Lung (tissue), 12 donors: ENCODE results near the gene ITPA. TPM values are rescaled to one million over a fixed set of nuclear protein-coding genes. Genes with fewer than 3 reads are reported as not detected.

Experiments
- ATAC-seq: fragments of 200-7000 bp; cut with Tn5 transposase; one replicate; pipeline ENCODE4 v1.9.1; 2020; ENCODE audit warnings: moderate number of reproducible peaks; ENCODE audit not compliant: insufficient read depth, low FRiP score
- DNase-seq, 3 donors: peaks; one replicate each; pipeline ENCODE4 v3.0.0-alpha.2; 2013 to 2017
- H3K27ac ChIP-seq, 2 donors: one replicate each; pipeline ENCODE4 v1.5.1; 2013; ENCODE audit warnings: mild to moderate bottlenecking in 2 of 2, moderate library complexity in 2 of 2, control low read depth in 1 of 2, inconsistent platforms in 1 of 2, low read depth in 1 of 2, low read length in 1 of 2
- H3K27me3 ChIP-seq, 3 donors: one replicate each; pipeline ENCODE4 v1.5.1; 2013; ENCODE audit warnings: low read length in 2 of 3; ENCODE audit not compliant: control insufficient read depth in 3 of 3, insufficient read depth in 3 of 3
- H3K36me3 ChIP-seq, 4 donors: one replicate each; pipeline ENCODE4 v1.5.1; 2013; ENCODE audit warnings: low read length in 4 of 4, mild to moderate bottlenecking in 1 of 4, moderate library complexity in 1 of 4; ENCODE audit not compliant: control insufficient read depth in 4 of 4, insufficient read depth in 4 of 4
- H3K4me1 ChIP-seq, 5 donors: one replicate each; pipeline ENCODE4 v1.5.1; 2013; ENCODE audit warnings: low read length in 5 of 5, mild to moderate bottlenecking in 2 of 5, moderate library complexity in 1 of 5; ENCODE audit not compliant: control insufficient read depth in 5 of 5, insufficient read depth in 5 of 5
- H3K4me3 ChIP-seq: one replicate; pipeline ENCODE4 v1.5.1; 2013; ENCODE audit warnings: mild to moderate bottlenecking, control low read depth, moderate library complexity
- H3K9ac ChIP-seq, 2 donors: one replicate each; pipeline ENCODE4 v1.5.1; 2013; ENCODE audit warnings: low read length in 2 of 2, control low read depth in 1 of 2; ENCODE audit not compliant: insufficient read depth in 1 of 2
- H3K9me3 ChIP-seq, 4 donors: one replicate each; pipeline ENCODE4 v1.5.1; 2013; ENCODE audit warnings: low read length in 3 of 4, mild to moderate bottlenecking in 1 of 4, moderate library complexity in 1 of 4; ENCODE audit not compliant: control insufficient read depth in 4 of 4, insufficient read depth in 3 of 4
- CTCF ChIP-seq: IDR thresholded peaks from 2 replicates; pipeline ENCODE4 v1.5.1; 2012; ENCODE audit warnings: mild to moderate bottlenecking; ENCODE audit errors: control extremely low read depth, extremely low read depth
- WGBS, 2 donors: extraction: QIAGEN DNeasy Blood & Tissue Kit; methylation state at CpG; one replicate each; pipeline ENCODE4 v1.1.7; 2013; 5-methylcytosine and 5-hydroxymethylcytosine counted together
- polyA plus RNA-seq, 2 donors: library from polyadenylated mRNA; stranded (reverse); fragments of 200-250 nt; gene quantifications; one replicate each; pipeline ENCODE4 v1.2.1, GENCODE V29; 2013
- total RNA-seq, 2 donors: library from RNA; depleted of rRNA in 1 of 2; stranded (reverse); fragments of >200 nt in 1 of 2; gene quantifications; one replicate each; pipeline ENCODE4 v1.2.1, GENCODE V29; 2014 to 2021
- donor health status: control.
- donor health status: control.
- donor health status: Bipolar disorder and iron deficiency.
- donor health status: healthy.
- donor health status: DM: yes; HTN: yes; CAD: no.

The ITPA gene
- total and polyA plus RNA-seq, 4 donors: 32.7 to 95.8 (median 66.1) TPM

- no peak for TF ChIP-seq CTCF
- Histone ChIP-seq H3K27ac (peak within 1 kb of the TSS; percentile 69 to 90), H3K9me3 (no peaks in the 10 kb centered on the region), H3K9ac (peak within 1 kb of the TSS; percentile 56 to 93), H3K36me3 (peaks cover 0 to under 1% (median 0%) of the 10 kb centered on the region in 4 donors), H3K4me1 (peaks cover 0 to 16% (median 4%) of the 10 kb centered on the region in 5 donors), H3K4me3 (peak within 1 kb of the TSS; percentile 83), H3K27me3 (no peaks in the 10 kb centered on the region)
- DNase-seq (peak; percentile 72 to 83 (median 76)), ATAC-seq (no peak)
- 0 to 1% methylated on average over 38 to 62 of the region's 62 CpGs for WGBS, 2 donors
Observed at GRCh38 chr20:3172933-3173609, 36.2 kb upstream of the ITPA start, which contains the start of gene LZTS3. TSS of gene LZTS3 (minus strand) at chr20:3173549. CDS start at chr20:3167163, 6,386 bp downstream.

- peaks cover 0 to 1% (median 0%) of the 10 kb centered on the region in 4 donors for H3K36me3 ChIP-seq
- peak overlapping the region; percentile 56 to 93 for H3K9ac ChIP-seq
- peak overlapping the region; percentile 83 for H3K4me3 ChIP-seq
- peak; percentile 98 for ATAC-seq
- no peaks in the 10 kb centered on the region for H3K27me3 ChIP-seq
- WGBS, 2 donors: 1% methylated on average over 75 to 84 of the region's 84 CpGs
- peaks cover 0 to 16% (median 4%) of the 10 kb centered on the region in 5 donors for H3K4me1 ChIP-seq
- peak overlapping the region; percentile 69 to 84 for H3K27ac ChIP-seq
- DNase-seq: peak; percentile 93 to 95 (median 93)
- no peak for TF ChIP-seq CTCF
- H3K9me3 ChIP-seq: no peaks in the 10 kb centered on the region
Observed at GRCh38 chr20:3173610-3174441, 35.5 kb upstream of the ITPA start.

GRCh38 chr20:3174442-3175261 lies 34.6 kb upstream of the ITPA start:
- Histone ChIP-seq H3K4me1 (peaks cover 0 to 16% (median 4%) of the 10 kb centered on the region in 5 donors), H3K9me3 (no peaks in the 10 kb centered on the region), H3K36me3 (peaks cover 0 to 1% (median 0%) of the 10 kb centered on the region in 4 donors), H3K9ac (peak overlapping the region; percentile 56 to 93), H3K4me3 (peak overlapping the region; percentile 83), H3K27ac (peak overlapping the region; percentile 69 to 84), H3K27me3 (no peaks in the 10 kb centered on the region)
- ATAC-seq (no peak), DNase-seq (peak in 2 of 3 donors; percentile 63 to 66)
- WGBS, 2 donors: 17 to 18% methylated on average over 13 of the region's 13 CpGs
- TF ChIP-seq CTCF: no peak
